COLO668 (cell line): ENCODE data around the gene UNC45B.
"Not testable (repeated sequence)": the region's sequence is repeated elsewhere in the genome, so short reads cannot be mapped to it uniquely, and the experiment has no call there.

Experiments used
- DNase-seq: peaks from one replicate; lab custom pipeline; 2025; ENCODE audit not compliant: unreplicated experiment; lab: John Stamatoyannopoulos, UW

The UNC45B gene

DNA sequence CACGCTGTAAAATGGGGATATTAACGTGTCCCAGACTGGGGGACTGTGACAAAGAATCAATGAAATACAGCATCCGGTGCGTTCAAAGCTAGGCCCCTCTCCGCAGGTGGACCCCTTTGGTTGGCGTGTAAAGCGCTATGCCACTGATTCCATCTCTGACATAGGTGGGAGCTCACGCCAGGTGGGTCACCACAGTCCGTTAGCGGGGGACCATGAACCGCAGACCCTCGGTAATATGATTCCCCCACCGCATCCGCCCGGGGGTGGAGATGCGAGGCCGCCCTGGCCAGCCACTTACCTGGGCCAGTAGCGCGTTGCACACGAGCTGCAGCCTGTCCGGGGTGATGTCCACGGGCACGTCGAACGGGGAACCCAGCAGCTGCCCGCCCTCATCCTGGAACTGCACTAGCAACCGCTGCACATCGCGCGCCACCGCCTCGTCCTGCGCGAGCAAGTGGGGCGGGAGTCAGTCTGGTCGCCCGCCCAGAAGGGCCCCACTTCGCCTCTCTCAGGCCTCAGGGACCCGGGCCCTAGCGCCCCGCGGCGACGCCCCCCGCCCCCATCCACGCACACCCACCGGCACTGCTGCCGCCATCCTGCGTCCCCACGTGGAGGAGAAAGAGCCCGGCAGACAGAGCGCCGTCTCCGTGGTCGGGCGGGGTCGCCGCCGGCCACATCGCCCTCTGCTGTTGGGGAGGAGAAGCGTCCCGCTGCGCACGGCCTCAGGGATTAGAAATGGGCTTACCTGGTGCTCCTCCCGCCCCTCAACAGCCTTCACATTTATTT, 5.7 kb upstream of the UNC45B start, which contains the start of gene NLE1:
NLE1 (minus strand) TSS at position 623 of the 786 bp plus-strand sequence; CDS start at position 595, 28 bp downstream.
- DNase-seq, result peak; percentile 78

DNA sequence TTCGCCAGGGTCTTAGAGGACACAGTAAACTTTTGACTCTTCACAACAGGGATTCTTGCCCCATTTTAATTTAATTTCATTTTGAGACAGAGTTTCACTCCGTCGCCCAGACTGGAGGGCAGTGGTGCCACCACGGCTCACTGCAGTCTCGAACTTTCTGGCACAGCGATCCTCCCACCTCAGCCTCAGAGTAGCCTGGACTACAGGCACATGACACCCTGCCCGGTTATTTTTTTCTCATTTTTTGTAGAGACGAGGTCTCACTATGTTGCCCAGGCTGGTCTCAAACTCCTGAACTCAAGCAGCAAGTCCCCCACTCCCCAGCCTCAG, 5.2 kb upstream of the UNC45B start:
- no peak for DNase-seq

DNA sequence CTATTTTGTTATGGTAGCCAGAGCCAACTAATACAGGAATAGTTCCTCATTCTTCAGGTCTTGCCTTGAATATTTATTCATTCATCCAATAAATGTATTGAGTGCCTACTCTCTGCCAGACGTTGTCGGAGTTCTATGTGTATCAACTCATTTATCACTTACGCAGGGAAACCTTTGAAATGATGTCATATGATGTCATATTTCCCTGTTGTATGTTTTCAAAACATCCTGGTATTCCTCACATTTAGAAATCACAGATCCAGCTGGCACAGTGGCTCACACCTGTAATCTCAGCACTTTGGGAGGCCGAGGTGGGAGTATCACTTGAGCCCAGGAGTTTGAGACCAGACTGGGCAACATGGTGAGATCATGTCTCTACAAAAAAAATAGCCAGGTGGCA, 2.8 kb upstream of the UNC45B start:
- no peak for DNase-seq

DNA sequence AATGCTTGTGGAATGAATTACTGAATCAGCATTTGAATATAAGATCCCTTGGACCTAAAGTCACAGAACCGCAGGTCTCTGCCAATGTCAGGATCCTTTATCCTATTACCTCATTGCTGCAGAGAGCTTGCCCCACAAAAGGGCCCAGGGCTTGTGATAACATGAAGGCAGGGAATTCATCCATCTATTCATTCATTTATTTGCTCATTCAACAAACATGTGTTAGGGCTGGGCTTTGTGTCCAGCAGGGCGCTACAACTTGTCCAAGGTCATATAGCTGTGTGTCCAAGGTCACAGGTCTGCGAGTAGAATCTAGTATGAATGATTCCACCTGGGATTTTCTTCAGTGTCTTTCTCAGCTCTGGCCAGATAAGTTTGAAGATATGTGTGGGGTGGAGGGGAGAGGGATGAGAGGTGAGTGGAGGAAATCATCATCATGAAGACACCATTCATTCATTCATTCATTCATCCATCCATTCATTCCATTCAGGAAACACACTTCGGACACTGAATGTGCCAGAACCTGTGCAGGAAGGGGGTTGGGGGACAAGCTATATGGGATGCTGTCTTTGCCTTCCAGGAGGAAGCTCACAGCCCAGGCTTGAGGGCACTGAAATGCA, 1.3 kb upstream of the UNC45B start:
- DNase-seq, result no peak

DNA sequence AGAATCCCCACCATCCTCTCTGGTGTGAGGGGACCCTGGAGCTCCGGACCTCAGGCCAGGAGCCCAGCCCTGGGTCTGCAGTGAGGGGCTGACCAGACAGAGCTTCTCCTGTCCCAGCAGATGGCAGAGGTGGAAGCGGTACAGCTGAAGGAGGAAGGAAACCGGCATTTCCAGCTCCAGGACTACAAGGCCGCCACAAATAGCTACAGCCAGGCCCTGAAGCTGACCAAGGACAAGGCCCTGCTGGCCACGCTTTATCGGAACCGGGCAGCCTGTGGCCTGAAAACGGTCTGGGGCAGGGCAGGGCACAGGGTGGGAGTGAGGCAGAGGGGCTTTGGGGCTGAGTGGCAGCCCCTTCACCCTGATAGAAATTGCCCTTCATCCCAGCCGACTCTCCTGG, 527 bp downstream of the UNC45B start:
- no peak for DNase-seq

DNA sequence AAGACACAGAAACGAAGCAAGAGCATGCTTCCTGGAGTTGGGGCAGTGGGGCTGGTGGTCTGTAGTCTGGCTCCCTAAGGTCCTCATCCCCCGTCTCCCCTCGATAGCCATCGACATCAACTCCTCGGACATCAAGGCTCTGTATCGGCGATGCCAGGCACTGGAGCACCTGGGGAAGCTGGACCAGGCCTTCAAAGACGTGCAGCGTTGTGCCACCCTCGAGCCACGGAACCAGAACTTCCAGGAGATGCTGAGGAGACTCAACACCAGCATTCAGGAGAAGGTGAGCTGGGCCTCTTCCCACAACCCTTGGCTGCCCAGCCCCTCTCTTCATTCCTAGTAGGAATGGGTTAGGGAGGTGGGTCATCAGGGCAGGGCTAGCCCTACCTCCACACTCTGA, 2.3 kb downstream of the UNC45B start:
- no peak for DNase-seq

DNA sequence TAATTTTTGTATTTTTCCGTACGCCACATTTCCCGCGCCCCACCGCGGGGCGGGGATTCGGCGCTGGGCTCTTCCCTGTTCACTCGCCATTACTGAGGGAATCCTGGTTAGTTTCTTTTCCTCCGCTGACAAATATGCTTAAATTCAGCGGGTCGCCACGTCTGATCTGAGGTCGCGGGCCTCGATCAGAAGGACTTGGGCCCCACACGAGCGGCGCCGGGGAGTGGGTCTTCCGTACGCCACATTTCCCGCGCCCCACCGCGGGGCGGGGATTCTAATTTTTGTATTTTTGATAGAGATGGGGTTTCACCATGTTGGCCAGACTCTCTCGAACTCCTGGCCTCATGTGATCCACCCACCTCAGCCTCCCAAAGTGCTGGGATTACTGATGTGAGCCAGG, 3.5 kb downstream of the UNC45B start:
- not testable (repeated sequence) for DNase-seq

DNA sequence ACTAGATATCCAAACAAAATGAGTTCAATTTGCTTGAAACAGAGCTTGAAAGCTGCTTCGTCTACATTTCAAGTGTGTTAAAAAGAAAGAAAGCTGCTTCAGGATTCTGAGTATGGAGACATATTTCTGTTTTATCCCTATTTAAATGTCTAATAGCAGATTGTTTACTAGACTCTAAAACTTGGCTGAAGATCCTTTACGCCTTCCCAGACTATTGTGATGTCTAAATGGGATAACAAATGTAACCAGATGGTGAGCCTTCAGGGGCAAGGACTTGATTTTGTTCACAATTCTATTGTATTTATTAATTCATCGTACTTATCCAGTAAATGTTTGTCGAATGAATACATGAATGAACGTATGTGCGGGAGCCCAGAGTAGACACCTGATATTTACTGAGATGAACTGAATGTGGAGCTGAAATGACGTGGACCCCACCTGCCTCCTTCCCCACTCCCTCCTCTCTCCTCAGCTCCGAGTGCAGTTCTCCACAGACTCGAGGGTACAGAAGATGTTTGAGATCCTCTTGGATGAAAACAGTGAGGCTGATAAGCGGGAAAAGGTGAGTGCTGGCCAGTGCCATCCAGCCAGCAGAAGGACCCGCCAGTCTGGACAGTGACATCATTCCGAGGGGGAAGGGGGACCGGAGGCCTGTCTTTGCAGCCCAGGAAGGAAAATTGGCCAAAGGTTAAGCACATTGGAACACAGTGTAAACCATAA, 5.0 kb downstream of the UNC45B start:
- DNase-seq, result no peak

DNA sequence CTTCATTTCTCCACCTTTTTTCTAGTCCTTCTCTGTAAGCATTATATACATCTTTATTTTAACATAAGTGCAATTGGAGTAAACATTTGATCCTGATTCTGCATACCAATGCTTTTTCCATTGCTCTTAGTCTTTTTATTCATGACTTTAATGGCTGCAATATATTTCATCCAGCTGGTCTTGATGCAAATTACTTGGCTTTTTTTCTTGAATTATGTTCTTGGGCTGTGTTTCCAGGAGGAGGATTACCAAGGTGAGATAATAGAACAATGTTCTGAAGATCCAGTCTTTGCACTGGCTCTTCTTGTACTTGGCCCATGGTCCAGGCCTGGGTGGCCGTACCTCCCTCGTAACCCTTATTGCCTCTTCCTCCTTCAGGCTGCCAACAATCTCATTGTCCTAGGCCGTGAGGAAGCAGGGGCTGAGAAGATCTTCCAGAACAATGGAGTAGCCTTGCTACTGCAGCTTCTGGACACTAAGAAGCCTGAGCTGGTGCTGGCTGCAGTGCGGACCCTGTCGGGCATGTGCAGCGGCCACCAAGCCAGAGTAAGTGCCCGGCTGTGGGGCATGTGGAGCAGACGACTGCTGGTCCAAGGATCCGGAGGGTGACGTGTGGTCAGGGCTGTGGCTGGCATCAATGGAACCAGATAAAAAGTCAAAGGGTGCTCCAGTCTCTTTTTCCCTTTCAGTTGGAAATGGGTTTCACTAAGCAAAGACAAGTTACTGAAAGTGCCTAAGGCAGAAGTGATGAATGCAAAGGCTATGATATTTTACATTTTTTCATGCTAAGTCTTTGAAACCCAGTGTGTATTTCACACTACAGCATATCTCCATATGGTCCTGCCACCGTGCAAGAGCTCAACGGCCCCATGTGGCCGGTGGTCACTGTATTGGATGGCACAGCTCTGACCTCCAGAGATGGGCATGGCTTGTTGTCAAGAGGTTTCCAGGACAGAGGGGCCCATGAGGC, 6.9 kb downstream of the UNC45B start:
- no peak for DNase-seq

DNA sequence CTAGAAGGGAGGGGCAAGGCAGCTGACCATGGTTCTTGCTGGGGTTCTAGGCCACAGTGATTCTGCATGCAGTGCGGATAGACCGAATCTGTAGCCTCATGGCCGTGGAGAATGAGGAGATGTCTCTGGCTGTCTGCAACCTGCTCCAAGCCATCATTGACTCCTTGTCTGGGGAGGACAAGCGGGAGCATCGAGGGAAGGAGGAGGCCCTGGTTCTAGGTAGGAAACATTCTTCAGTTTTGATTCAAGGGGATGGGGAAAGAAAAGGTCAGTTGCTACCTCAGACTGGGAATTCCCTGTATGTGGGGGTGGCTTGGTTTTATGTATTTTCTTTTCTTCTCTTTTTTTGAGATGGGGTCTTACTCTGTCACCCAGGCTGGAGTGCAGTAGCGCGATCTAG, 7.6 kb downstream of the UNC45B start:
- no peak for DNase-seq

DNA sequence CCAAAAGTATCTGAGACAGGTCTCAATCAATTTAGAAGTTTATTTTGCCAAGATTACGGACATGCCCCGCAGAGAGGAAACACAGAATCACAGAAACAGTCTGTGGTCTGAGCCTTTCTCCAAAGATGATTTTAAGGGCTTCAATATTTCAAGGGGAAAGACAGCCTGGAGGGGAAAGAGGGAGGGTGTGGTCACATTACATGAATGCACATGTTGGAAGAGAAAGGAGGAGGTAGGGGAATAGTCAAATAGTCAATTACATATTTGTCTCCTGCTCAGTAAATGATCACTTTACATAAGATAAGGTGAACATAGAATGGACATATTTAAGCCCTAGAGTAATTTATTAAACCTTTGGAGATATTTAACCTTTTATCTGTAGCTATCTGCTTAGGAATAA, 12.3 kb downstream of the UNC45B start:
- no peak for DNase-seq

DNA sequence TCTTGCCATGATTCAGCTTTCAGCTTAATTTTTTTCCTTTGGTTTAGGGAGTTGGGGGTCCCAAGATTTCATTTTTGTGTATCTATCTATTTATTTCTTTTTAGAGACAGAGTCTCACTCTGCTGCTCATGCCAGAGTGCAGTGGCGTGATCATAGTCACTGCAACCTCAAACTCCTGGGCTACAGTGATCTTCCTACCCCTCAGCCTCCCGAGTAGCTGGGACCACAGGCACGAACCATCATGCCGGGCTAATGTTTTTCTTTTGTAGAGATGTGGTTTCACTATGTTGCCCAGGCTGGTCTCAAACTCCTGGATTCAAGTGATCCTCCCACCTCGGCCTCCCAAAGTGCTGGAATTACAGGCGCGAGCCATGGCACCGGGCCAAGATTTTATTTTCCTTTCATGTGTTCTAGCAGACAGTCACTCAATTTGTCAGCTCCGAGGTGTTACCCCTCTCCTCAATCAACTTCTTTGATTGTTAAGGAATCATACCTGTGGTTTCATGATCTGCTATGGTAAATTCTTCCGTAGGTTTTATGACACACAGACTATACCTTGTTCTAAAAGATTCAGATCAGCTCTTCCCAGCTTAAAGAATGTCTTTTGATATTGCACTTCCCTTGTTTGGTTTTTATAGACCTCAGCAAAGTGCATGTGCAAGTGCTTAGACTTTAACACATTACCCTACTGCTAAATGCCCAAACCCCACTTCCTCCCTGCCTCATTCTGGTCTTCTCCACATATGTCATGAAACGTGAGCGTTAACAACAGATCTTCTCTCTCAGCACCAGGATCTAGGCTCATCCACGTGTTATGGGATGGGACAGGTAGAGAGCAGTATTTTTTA, 13.0 kb downstream of the UNC45B start:
- no peak for DNase-seq

DNA sequence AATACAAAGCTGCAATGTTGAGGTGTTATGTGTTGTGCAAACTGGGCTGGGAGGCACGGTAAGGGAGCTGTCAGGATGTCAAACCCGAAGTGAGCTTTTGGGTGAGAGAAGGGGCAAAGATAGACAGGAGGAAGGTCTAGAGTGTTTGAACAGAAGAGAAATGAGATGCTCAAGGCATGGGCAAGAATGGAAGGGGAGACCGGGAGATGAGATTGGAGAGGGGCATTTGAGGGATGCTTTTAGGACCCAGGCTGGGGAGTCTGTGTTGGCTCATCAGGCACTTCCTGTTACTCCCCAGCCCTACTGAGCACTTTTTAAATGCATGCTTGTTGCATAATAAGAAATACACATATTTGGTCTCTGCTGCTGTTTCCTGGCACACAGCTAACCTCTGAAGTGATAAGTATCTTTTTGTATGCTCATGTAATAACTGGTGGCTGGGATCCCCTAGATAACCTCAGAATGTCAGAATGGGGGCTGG, 13.7 kb downstream of the UNC45B start:
- no peak for DNase-seq

DNA sequence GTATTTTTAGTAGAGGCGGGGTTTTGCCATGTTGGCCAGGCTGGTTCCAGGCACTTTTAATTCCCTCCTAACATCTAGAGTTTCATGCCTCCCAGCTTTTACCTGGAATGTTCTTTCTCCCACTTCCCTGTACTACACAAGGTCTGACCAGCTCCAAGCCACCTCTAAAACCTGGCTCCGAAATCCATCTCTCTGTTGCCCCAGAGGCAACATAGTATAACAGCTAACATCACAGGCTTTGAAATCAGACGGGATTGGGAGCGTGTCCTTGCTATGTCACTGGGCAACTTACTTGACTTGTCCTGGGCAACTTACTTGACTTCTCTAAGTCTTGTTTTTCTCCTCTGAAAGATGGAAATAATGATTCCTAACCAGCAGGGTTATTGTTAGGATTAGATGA, 15.1 kb downstream of the UNC45B start:
- DNase-seq, result no peak

DNA sequence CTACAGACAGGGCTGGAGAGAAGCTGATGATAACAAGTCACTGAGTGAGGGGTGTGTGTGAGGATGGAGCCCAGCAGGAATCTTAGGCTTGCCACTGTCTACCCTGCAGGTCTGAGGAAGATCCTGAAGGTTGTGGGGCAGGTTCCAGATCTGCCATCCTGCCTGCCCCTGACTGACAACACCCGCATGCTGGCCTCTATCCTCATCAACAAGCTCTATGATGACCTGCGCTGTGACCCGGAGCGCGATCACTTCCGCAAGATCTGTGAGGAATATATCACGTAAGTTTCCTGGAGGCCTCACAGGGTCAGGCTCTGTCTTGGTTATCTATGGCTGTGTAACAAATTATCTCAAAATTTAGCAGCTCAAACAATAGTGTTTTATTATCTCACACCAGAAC, 16.3 kb downstream of the UNC45B start:
- no peak for DNase-seq

DNA sequence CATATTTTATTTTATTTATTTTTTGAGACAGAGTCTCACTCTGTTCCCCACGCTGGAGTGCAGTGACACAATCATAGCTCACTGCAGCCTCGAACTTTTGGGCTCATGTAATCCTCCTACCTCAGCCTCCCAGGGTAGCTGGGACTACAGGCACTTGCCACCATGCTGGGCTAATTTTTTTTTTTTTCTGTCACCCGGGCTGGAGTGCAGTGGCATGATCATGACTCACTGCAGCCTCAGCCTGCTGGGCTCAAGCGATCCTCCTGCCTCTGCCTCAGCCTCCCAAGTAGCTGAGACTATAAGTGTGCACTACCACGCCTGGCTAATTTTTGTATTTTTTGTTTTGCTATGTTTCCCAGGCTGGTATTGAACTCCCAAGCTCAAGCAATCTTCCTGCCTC, 17.1 kb downstream of the UNC45B start:
- no peak for DNase-seq

DNA sequence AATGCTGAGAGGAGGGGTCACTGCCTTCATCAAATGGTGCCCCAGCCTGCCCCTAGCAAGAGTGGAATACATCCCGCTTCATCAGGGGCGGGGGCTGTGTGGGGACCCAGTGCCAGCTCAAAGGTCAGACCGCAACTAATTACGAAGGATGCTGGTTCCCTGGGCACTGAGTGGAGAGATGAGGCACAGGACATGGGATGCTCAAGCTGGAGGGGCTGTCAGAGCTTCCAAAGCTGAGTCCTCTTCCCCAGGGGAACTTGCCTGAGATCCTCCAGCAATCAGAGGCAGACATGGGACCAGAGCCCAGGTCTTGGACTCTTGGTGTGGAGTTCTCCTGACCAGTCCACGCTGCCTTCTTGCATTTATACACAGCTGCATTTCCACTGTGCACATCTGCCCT, 18.9 kb downstream of the UNC45B start:
- no peak for DNase-seq

DNA sequence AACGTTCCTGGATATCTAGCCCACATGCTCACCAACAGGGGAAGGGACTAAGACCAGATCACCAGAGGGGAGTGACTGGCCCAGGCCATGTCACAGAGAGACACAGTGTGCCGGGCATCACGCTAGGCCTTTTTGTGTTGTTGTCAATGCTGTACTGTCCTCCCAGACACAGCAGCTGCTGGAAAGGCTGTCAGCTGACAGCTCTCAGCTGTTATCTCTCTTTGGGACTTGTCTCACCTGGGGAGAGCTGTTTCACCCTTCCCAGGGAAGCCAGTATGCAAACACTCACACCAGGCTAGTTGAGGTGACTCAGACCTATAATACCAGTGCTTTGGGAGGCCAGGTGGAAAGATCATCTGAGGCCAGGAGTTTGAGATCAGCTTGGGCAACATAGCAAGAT, 19.4 kb downstream of the UNC45B start:
- no peak for DNase-seq

DNA sequence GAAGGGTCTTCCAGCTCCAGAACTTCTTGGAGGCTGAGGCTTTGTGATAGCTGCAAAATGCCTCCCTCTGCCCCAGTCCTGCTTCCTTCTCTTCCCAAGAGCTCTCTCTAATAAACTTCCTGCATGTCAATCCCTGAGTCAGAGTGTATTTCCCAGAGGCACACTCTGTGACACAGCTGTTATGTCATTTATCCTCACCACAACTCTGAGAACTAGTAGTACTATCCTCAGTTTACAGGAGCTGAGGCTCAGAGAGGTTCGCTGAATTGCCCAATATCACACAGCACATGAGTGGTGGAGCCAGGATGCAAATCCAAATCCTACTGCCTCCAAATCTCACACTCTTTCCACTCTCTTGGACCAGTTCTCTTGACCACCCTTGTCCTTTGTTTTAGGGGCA, 20.0 kb downstream of the UNC45B start:
- DNase-seq, result no peak

DNA sequence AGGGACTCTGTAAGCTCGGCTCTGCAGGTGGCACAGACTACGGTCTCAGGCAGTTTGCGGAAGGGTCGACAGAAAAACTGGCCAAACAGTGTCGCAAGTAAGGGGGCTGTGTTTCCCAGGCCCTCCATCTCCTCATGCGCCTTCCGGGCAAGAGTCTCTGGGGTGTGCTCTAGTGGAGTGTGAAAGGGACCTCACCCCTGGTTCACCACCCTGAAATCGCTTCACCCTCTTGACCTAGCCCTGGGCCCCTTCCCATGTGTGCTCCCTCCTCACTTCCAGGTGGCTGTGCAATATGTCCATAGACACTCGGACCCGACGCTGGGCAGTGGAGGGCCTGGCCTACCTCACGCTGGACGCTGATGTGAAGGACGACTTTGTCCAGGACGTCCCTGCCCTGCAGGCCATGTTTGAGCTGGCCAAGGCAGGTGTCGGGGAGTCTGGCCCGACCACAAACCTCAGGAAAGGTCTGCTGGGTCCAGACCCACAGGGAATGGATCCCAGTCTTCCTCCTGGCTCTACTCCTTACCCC, 22.3 kb downstream of the UNC45B start:
- DNase-seq, result no peak
